Thyroid gland (tissue), 4 donors: ENCODE results near the gene C6orf47.

Source experiments
- CTCF ChIP-seq, 6 experiments: fragments of 200-600 bp in 3 of 6; fragments of 450-650 bp in 3 of 6; sonication (generic) in 3 of 6; IDR thresholded peaks; one replicate each; pipeline ENCODE4 v1.5.1; 2016 to 2019; ENCODE audit warnings: antibody characterized with exemption in 6 of 6, mild to moderate bottlenecking in 2 of 6, inconsistent platforms in 1 of 6, moderate library complexity in 1 of 6
- POLR2A ChIP-seq, 2 donors: fragments of 450-650 bp; IDR thresholded peaks; one replicate each; pipeline ENCODE4 v1.6.1; 2017; ENCODE audit warnings: antibody characterized with exemption in 2 of 2, mild to moderate bottlenecking in 2 of 2, moderate library complexity in 1 of 2

- TF ChIP-seq CTCF (IDR thresholded peaks at IDR 0.05) (no peak), POLR2A (IDR thresholded peaks at IDR 0.05) (no peak)
These were observed 49.6 kb downstream of the C6orf47 start for GRCh38 chr6:31610968-31611367.
